Superior temporal gyrus (tissue), 1 donor: ENCODE data around the gene EPS8L3.
"Not testable (repeated sequence)": the region's sequence is repeated elsewhere in the genome, so short reads cannot be mapped to it uniquely, and the experiment has no call there.

Experiments
- DNase-seq: peaks from one replicate; pipeline ENCODE4 v3.0.0-alpha.2; 2016; ENCODE audit errors: extremely low spot score

The EPS8L3 gene

DNA sequence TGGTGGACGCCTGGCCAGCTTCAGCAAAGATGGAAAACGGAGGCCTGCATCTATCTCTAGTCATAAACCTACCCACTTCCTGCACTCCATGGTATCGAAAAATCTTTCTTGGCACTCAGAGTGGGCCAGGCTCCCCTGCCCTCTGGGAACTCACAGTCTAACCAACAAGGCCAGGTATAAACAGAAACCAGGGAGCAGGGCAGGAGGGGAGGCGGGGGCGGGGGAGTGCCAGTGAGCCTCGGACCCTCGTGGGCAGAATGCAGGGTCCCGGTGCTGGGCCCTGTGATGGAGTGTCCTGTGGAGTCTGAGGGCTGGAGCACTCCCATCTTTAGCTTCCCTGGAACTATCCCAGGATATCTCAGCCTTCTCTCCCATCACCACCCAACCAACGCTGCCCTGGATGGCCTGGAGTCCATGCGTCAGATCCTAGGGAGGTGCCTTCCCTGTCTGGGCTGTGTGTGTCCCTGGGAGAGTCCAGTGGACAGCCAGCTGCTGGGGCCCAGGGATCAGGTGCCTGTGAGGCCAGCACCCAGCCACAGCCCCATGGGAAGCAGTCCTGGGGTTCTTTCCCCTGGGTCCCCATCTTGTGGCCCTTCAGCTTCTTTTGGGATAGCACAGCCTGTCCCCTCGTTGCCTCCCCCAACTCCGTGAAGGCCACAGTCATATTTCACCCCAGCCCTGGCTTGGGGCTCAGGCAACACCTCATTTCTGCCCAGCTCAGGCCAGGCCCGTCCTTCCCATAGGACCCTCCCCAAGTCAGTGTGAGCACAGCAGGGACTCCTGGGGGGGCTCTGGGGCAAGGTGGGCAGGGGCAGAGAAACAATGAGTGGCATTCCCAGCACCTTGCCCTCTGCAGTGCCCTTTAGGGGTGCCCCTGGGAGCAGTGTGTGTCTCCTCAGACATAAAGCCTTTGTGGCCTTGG is 1.1 kb upstream of the EPS8L3 start:
- no peak for DNase-seq

GRCh38 chr1:109762821-109763645 is 690 bp downstream of the EPS8L3 start:
- no peak for DNase-seq

GRCh38 chr1:109762039-109762585 is 1.6 kb downstream of the EPS8L3 start:
- no peak for DNase-seq

GRCh38 chr1:109761227-109762038 is 2.3 kb downstream of the EPS8L3 start:
- no peak for DNase-seq

DNA sequence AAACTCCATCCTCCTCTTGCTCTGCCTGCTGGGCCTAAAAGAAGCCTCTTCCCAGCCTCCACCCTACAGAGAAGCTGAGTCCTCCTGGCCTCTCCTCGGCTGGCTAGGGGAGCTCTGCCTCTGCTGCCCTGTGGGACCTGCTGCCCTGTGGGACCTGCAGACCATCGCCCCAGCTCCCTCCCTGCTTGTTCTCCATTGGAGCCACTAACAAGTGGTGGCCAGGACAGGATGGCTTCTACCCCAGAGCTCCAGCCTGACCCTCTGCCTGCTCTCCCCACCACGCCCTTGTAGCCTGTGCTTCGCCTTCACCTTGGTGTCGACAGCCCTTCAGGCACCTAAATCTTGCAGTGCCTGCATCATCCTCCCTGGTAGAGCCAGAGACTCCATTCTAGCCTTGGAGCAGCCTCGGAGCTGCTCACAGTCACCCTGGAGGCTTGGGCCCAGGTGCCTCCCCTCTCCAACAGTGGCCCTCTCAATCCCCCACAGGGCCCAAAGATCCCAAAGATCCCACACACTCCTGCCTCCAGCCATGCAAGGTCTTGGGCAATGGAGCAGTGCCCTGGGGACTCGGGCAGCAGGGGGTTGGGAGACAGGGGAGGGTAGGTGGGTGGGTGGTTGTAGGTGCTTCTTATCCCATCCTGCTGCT is 3.0 kb downstream of the EPS8L3 start:
- no peak for DNase-seq

GRCh38 chr1:109759513-109760334 is 4.0 kb downstream of the EPS8L3 start:
- DNase-seq: no peak

DNA sequence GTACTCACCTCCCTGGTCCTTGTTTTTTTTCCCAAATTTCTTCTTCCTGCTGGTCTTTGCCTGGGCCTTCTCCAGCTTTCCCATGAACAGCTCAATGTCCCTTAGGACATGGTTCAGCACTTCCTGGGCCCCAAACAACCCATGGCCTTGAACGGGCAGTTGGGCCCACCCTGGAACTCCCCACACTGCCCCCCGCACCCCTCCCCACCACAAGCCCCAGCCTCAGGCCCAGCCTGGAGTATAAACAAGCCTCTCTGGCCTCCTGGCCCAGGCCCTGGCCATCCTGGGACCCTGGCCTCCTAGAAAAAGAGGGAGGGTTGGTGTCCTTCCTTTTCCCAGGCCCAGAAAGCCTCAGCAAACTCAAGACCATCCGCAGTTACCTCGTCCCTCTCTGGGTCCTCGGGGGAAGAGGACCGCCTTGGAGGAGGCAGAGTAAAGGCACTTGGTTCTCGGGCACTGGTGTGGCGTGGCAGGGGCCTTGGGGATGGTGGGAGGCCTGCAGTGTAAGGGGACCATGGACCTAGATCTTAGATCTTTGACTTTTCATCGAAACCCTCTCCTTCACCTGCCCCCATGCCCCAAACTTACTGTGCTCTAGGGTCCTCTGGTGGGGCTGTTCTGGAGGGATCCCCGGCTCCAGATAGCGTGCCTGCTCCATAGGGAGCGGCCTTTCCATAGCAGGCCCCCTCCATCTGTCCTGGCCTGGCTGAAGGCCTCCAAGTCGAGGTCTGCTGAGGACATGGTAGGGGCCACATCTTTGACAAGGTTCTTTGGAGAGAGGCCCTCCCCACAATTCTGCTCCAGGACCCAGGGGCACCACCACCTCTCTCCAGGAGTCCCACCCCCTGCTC is 5.6 kb downstream of the EPS8L3 start:
- no peak for DNase-seq

DNA sequence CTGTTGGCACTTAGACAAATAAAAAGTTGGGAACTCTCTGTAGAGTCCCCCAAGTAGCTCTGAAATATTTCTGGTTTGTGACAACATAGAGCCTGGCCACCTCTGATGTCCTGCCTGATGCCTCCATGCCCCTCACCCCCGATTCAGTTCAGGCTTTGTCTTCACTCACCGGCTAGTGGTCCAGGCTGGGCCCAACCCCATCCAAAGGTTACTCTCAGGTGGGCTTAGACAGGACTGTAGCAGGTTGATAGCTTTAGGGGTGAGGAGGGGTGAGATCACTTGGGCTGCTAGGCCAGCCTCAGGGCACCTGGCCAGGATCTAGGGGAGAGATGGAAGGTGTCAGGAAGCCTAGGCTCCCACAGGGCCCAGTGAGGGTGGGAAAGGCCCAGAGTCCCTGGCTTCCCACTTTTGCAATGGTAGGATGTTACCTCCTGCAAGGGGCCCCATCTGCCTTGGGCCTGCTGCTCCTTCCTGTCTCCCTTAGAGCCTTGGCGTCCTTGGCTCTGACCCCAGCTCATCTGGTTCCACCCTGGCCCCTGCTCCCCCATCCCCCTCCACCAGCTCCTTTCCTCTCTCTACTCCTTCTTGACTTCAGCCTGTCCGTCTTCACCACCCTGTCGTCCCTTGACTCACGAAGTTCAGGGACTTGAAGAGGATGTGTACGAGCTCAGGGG is 6.7 kb downstream of the EPS8L3 start:
- no peak for DNase-seq

GRCh38 chr1:109756325-109756724 is 7.4 kb downstream of the EPS8L3 start:
- not testable (repeated sequence) for DNase-seq

- no peak for DNase-seq
Observed at GRCh38 chr1:109754738-109755137, 9.0 kb downstream of the EPS8L3 start.

- DNase-seq: no peak
Observed at GRCh38 chr1:109751531-109752260, 12.0 kb downstream of the EPS8L3 start.

- no peak for DNase-seq
Observed at GRCh38 chr1:109750920-109751319, 12.8 kb downstream of the EPS8L3 start.

DNA sequence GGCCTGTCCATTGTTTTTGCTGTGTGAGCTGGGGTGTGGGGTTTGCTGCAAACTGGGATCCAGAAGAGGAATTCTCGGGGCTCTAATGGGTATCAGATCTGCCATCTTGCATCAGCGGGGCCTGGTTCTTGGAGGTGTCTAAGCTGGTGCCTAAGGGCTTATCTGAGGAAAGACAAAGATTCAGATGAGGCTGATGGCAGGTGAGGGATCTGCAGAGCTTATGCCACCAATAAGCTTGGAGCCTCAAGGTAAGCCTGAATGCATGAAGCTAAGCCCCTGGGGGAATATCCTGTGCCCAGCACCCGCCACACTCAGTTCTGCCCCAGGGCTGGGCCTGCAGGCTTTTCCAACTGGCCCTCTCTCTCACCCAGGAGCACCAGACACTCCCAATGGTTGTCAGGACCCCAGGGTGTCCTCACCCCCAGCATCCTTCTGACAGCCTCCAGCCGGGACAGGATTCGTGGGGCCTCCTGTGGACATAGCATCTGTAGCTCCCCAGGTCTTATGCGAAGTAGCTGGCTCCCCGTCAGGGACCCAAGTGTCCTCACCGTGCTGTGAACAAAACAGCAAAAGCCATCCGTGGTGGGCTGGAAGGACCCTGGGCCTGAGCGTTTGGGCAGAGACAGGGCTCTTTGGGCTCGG is 13.4 kb downstream of the EPS8L3 start:
- no peak for DNase-seq

GRCh38 chr1:109749221-109749620 is 14.5 kb downstream of the EPS8L3 start:
- no peak for DNase-seq

DNA sequence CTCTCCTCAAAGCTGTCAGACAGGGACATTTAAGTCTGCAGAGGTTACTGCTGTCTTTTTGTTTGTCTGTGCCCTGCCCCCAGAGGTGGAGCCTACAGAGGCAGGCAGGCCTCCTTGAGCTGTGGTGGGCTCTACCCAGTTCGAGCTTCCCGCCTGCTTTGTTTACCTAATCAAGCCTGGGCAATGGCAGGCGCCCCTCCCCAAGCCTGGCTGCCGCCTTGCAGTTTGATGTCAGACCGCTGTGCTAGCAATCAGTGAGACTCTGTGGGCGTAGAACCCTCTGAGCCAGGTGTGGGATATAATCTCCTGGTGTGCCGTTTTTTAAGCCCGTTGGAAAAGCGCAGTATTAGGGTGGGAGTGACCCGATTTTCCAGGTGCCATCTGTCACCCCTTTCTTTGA is 15.4 kb downstream of the EPS8L3 start:
- not testable (repeated sequence) for DNase-seq

DNA sequence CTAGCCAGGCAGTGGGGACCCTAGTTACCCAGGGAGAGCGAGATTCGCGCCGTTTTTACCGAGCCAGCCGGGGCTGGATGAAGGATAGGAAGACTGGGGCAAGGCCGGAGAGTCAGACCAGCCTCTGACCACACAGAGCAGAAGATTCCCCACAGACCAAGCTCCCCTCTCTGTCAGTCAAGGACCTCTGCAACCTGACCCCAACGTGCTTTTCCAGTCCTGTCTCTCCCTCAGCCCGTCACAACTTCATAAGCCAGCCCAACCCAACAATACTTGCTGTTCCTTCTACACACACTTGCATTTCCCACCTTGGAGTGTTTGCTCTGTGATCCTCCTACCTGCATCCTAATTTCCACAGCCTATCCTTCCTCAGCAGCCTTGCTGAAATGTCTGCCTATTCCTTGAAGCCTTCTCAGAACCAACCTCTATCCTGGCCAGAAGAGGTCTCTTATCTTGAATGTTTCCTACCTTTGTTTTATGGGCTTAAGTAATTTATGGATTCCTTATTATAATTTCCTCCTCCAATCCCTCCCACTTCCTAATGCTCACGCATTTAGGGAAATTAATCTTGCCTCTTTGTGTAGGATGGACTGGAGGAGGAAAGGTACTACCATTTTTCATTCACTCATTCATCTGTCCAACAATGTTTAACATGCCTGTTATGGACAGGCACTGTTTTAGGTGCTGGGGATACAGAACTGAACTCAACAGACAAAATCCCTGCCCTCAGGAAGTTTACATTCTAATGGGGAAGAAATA is 22.9 kb downstream of the EPS8L3 start, which contains the start of gene GSTM3:
GSTM3 (minus strand) TSS at position 424 of the 759 bp plus-strand sequence. CDS start 751 bp downstream, outside the sequence.
- DNase-seq: no peak
